Activated CD8-positive, alpha-beta memory T cell treated with anti-CD3 and anti-CD28 coated beads, Interleukin-2, amount 50 U/mL, for 24 hours (primary cell): ENCODE data around the gene ZNF311.
"Not testable (repeated sequence)": the region's sequence is repeated elsewhere in the genome, so short reads cannot be mapped to it uniquely, and the experiment has no call there.

ENCODE experiments used
- DNase-seq: peaks from one replicate; pipeline ENCODE4 v3.0.0-alpha.2; 2020; ENCODE audit errors: extremely low read depth

ZNF311 gene

GRCh38 chr6:28953585-28954258 lies 51.4 kb downstream of the ZNF311 start:
- DNase-seq = no peak

GRCh38 chr6:28953039-28953584 lies 52.0 kb downstream of the ZNF311 start:
- peak; percentile 53 for DNase-seq

GRCh38 chr6:28949656-28950195 lies 55.4 kb downstream of the ZNF311 start:
- DNase-seq = not testable (repeated sequence)

- DNase-seq = no peak
Measured at GRCh38 chr6:28948782-28949486, 56.2 kb downstream of the ZNF311 start.

GRCh38 chr6:28947831-28948270 lies 57.3 kb downstream of the ZNF311 start:
- no peak for DNase-seq

- no peak for DNase-seq
Measured at GRCh38 chr6:28947067-28947765, 57.9 kb downstream of the ZNF311 start.

- DNase-seq = no peak
Measured at GRCh38 chr6:28945349-28945748, 59.8 kb downstream of the ZNF311 start.
